Stimulated activated CD8-positive, alpha-beta memory T cell treated with anti-CD3 and anti-CD28 coated beads, Interleukin-15, amount 100 ng/mL, for 1 hour (primary cell): Measurements from ENCODE around the gene FRMD4A.
"Not testable (repeated sequence)": the region's sequence is repeated elsewhere in the genome, so short reads cannot be mapped to it uniquely, and the experiment has no call there.

Source experiments
- DNase-seq: peaks from one replicate; pipeline ENCODE4 v3.0.0-alpha.2; 2020; ENCODE audit warnings: low read depth

Gene FRMD4A

GRCh38 chr10:13877154-13877909 lies 453.4 kb downstream of the FRMD4A start:
- no peak for DNase-seq

GRCh38 chr10:13873196-13873595 lies 457.5 kb downstream of the FRMD4A start:
- no peak for DNase-seq

GRCh38 chr10:13872411-13872810 lies 458.3 kb downstream of the FRMD4A start:
- no peak for DNase-seq

GRCh38 chr10:13871776-13872175 lies 458.9 kb downstream of the FRMD4A start:
- no peak for DNase-seq

GRCh38 chr10:13871011-13871410 lies 459.7 kb downstream of the FRMD4A start:
- DNase-seq: no peak

GRCh38 chr10:13869295-13869664 lies 461.4 kb downstream of the FRMD4A start:
- no peak for DNase-seq

GRCh38 chr10:13868528-13869294 lies 462.0 kb downstream of the FRMD4A start:
- no peak for DNase-seq

- no peak for DNase-seq
These were observed 462.9 kb downstream of the FRMD4A start for GRCh38 chr10:13867822-13868221.

GRCh38 chr10:13865758-13866491 lies 464.8 kb downstream of the FRMD4A start:
- DNase-seq: no peak

- DNase-seq: not testable (repeated sequence)
These were observed 465.5 kb downstream of the FRMD4A start for GRCh38 chr10:13865220-13865619.

- no peak for DNase-seq
These were observed 468.0 kb downstream of the FRMD4A start for GRCh38 chr10:13862546-13863233.

GRCh38 chr10:13860886-13861285 lies 469.8 kb downstream of the FRMD4A start:
- DNase-seq: no peak

GRCh38 chr10:13859979-13860654 lies 470.6 kb downstream of the FRMD4A start:
- DNase-seq: no peak

- DNase-seq: no peak
These were observed 472.0 kb downstream of the FRMD4A start for GRCh38 chr10:13858709-13859108.

GRCh38 chr10:13857451-13857850 lies 473.3 kb downstream of the FRMD4A start:
- DNase-seq: no peak

- no peak for DNase-seq
These were observed 476.9 kb downstream of the FRMD4A start for GRCh38 chr10:13853854-13854253.

GRCh38 chr10:13852872-13853271 lies 477.9 kb downstream of the FRMD4A start:
- DNase-seq: no peak

- DNase-seq: no peak
These were observed 478.8 kb downstream of the FRMD4A start for GRCh38 chr10:13851906-13852305.

- DNase-seq: no peak
These were observed 481.9 kb downstream of the FRMD4A start for GRCh38 chr10:13848520-13849445.

GRCh38 chr10:13847201-13847631 lies 483.5 kb downstream of the FRMD4A start:
- DNase-seq: no peak
